NCI-H2029 treated with DMSO at 0.1 percent for 48 hours (cell line): ENCODE measurements around the gene BLVRB.
"Not testable (repeated sequence)": the region's sequence is repeated elsewhere in the genome, so short reads cannot be mapped to it uniquely, and the experiment has no call there.

ENCODE experiments used
- DNase-seq: peaks from one replicate; lab custom pipeline; 2025; lab: John Stamatoyannopoulos, UW

Gene BLVRB

GRCh38 chr19:40422748-40423566 is 42.6 kb downstream of the BLVRB start:
- no peak for DNase-seq

GRCh38 chr19:40421993-40422747 is 43.4 kb downstream of the BLVRB start:
- no peak for DNase-seq

- peak; percentile 58 for DNase-seq
Observed at GRCh38 chr19:40420766-40421765, 44.5 kb downstream of the BLVRB start.

GRCh38 chr19:40420451-40420765 is 45.1 kb downstream of the BLVRB start:
- no peak for DNase-seq

GRCh38 chr19:40419780-40420179 is 45.8 kb downstream of the BLVRB start:
- no peak for DNase-seq

- DNase-seq: no peak
Observed at GRCh38 chr19:40419066-40419612, 46.4 kb downstream of the BLVRB start.

GRCh38 chr19:40418040-40418439 is 47.5 kb downstream of the BLVRB start:
- DNase-seq: no peak

- no peak for DNase-seq
Observed at GRCh38 chr19:40417643-40417981, 47.9 kb downstream of the BLVRB start.

GRCh38 chr19:40416918-40417642 is 48.5 kb downstream of the BLVRB start:
- no peak for DNase-seq

- no peak for DNase-seq
Observed at GRCh38 chr19:40415768-40416167, 49.8 kb downstream of the BLVRB start.

- no peak for DNase-seq
Observed at GRCh38 chr19:40414542-40415535, 50.7 kb downstream of the BLVRB start.

GRCh38 chr19:40413291-40413845 is 52.2 kb downstream of the BLVRB start, which contains the start of gene PRX:
TSS of gene PRX (minus strand) at chr19:40413378. CDS start at chr19:40407932, 5,446 bp downstream.
- DNase-seq: no peak

- DNase-seq: no peak
Observed at GRCh38 chr19:40412866-40413265, 52.7 kb downstream of the BLVRB start.

GRCh38 chr19:40411958-40412499 is 53.5 kb downstream of the BLVRB start:
- DNase-seq: no peak

- DNase-seq: no peak
Observed at GRCh38 chr19:40411125-40411842, 54.3 kb downstream of the BLVRB start.

- no peak for DNase-seq
Observed at GRCh38 chr19:40410030-40410389, 55.5 kb downstream of the BLVRB start.

GRCh38 chr19:40408598-40408925 is 57.0 kb downstream of the BLVRB start:
- not testable (repeated sequence) for DNase-seq

GRCh38 chr19:40407714-40408597 is 57.6 kb downstream of the BLVRB start:
- DNase-seq: no peak
